Muscle layer of colon (tissue), 2 donors: ENCODE data around the gene FMN1.

Source experiments
- H3K27ac ChIP-seq: one replicate; pipeline ENCODE4 v1.7.0; 2013; ENCODE audit warnings: low read depth, mild to moderate bottlenecking, low read length, moderate library complexity
- H3K27me3 ChIP-seq, 2 donors: one replicate each; pipeline ENCODE4 v1.7.0; 2013; ENCODE audit warnings: low read length in 2 of 2, mild to moderate bottlenecking in 2 of 2; ENCODE audit not compliant: insufficient read depth in 2 of 2, control insufficient read depth in 1 of 2
- H3K36me3 ChIP-seq: one replicate; pipeline ENCODE4 v1.7.0; 2013; ENCODE audit warnings: mild to moderate bottlenecking, low read length; ENCODE audit not compliant: insufficient read depth
- H3K4me1 ChIP-seq: one replicate; pipeline ENCODE4 v1.7.0; 2013; ENCODE audit warnings: mild to moderate bottlenecking, low read length; ENCODE audit not compliant: insufficient read depth
- H3K4me3 ChIP-seq, 2 donors: one replicate each; pipeline ENCODE4 v1.7.0; 2013; ENCODE audit warnings: low read length in 2 of 2, low read depth in 1 of 2, mild to moderate bottlenecking in 1 of 2, moderate library complexity in 1 of 2
- H3K9ac ChIP-seq: one replicate; pipeline ENCODE4 v1.7.0; 2013; ENCODE audit warnings: low read length
- H3K9me3 ChIP-seq: one replicate; pipeline ENCODE4 v1.7.0; 2013; ENCODE audit warnings: mild to moderate bottlenecking, low read length
- donor health status: abdominal sarcoma.
- donor health status: Adenocarcinoma of cecum.

The FMN1 gene

DNA sequence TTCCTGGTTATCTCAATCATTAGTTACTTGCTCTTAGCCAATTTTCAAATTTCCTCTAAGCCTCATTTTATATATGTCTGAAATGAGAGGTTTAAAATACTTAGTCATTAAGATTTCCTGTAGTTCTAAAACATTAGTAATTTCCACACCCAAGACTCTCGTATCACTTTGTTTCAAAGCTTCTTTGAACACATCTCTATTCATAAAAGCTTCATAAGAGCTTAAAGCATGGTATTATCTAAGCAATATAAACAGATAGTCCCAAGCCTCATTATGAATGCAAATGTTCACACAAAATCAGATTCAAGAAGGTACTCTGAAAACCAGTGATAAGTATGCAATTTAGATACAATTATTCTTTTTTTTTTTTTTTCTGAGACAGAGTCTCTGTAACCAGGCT, 217.0 kb downstream of the FMN1 start:
- Histone ChIP-seq H3K4me1 (peaks cover 5% of the 10 kb centered on the region), H3K36me3 (no peaks in the 10 kb centered on the region), H3K27ac (no peak overlapping the region), H3K4me3 (no peak overlapping the region), H3K9ac (no peak overlapping the region), H3K27me3 (no peaks in the 10 kb centered on the region), H3K9me3 (no peaks in the 10 kb centered on the region)

- Histone ChIP-seq H3K27ac (no peak overlapping the region), H3K27me3 (no peaks in the 10 kb centered on the region), H3K36me3 (no peaks in the 10 kb centered on the region), H3K4me3 (no peak overlapping the region), H3K4me1 (peaks cover 5% of the 10 kb centered on the region), H3K9me3 (no peaks in the 10 kb centered on the region), H3K9ac (no peak overlapping the region)
Observed at GRCh38 chr15:32974691-32975090, 219.8 kb downstream of the FMN1 start.

DNA sequence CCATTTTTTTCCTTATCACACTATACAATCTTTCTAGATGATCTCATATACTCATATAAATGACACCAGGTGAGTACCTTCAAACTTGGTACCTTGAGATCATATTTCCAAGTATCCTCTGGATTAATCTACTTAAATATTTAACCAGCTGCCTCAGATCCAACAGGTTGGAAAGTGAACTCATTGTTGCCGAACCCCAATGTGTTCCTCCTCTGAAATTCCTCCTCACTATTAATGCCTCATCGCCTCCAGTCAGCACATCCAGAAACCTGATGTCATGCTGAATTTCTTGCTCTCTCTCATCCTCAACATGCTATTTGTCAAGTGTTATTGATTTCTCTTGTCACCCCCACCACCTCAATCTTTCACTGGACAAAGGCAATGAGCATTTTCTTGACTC, 221.8 kb downstream of the FMN1 start:
- Histone ChIP-seq H3K4me1 (peaks cover 5% of the 10 kb centered on the region), H3K27ac (no peak overlapping the region), H3K9ac (no peak overlapping the region), H3K27me3 (no peaks in the 10 kb centered on the region), H3K9me3 (no peaks in the 10 kb centered on the region), H3K4me3 (no peak overlapping the region), H3K36me3 (no peaks in the 10 kb centered on the region)

GRCh38 chr15:32970847-32971246, 223.7 kb downstream of the FMN1 start:
- no peaks in the 10 kb centered on the region for H3K27me3 ChIP-seq
- H3K9me3 ChIP-seq, result no peaks in the 10 kb centered on the region
- H3K27ac ChIP-seq, result no peak overlapping the region
- H3K36me3 ChIP-seq, result no peaks in the 10 kb centered on the region
- peaks cover 5% of the 10 kb centered on the region for H3K4me1 ChIP-seq
- no peak overlapping the region for H3K4me3 ChIP-seq
- H3K9ac ChIP-seq, result no peak overlapping the region

- Histone ChIP-seq H3K36me3 (no peaks in the 10 kb centered on the region), H3K4me1 (no peaks in the 10 kb centered on the region), H3K9ac (no peak overlapping the region), H3K27ac (no peak overlapping the region), H3K4me3 (no peak overlapping the region), H3K27me3 (no peaks in the 10 kb centered on the region), H3K9me3 (no peaks in the 10 kb centered on the region)
Observed at GRCh38 chr15:32967521-32967920, 227.0 kb downstream of the FMN1 start.

DNA sequence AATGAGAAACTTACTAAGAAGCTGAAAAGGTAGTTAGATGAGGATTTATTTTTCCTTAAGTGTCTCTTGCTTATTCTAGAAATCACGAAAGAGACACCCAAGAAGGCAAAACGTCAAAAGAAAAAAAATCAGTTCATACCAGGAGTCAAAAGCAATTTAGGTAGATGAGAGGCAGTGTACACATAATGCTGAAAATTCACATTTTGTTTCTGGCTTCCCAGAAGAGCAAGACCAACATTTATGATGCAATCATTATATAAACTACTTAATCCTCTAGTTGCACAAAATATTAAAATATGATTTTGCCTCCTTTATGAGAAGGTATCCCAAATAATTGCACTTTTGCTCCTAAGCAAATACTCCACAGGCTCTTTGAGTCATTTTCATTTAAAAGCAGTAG, 228.0 kb downstream of the FMN1 start:
- no peaks in the 10 kb centered on the region for H3K9me3 ChIP-seq
- no peaks in the 10 kb centered on the region for H3K4me1 ChIP-seq
- H3K9ac ChIP-seq, result no peak overlapping the region
- H3K4me3 ChIP-seq, result no peak overlapping the region
- no peaks in the 10 kb centered on the region for H3K27me3 ChIP-seq
- H3K27ac ChIP-seq, result peak overlapping the region; percentile 23
- H3K36me3 ChIP-seq, result no peaks in the 10 kb centered on the region

GRCh38 chr15:32965897-32966296, 228.6 kb downstream of the FMN1 start:
- no peaks in the 10 kb centered on the region for H3K36me3 ChIP-seq
- no peak overlapping the region for H3K27ac ChIP-seq
- no peaks in the 10 kb centered on the region for H3K9me3 ChIP-seq
- no peaks in the 10 kb centered on the region for H3K4me1 ChIP-seq
- H3K27me3 ChIP-seq, result no peaks in the 10 kb centered on the region
- no peak overlapping the region for H3K4me3 ChIP-seq
- H3K9ac ChIP-seq, result no peak overlapping the region

DNA sequence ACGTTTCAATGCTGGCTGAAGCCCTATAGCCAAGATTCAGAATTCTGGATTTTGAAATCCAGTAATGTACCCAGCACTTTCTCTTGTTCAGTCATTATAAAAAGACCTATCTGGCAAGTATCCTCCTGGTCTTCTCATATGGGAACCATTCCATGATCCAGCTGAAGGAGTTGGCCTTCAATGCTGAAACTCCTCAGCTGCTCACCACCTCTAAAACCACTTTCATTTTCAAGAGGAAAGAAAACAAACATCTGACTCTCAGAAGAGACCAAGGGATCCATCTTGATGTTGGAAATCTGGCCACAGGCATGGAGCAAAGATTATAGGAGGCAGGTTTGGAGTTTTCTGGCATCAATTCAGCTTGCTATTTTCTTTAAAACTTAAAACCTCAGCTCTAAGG, 235.4 kb downstream of the FMN1 start:
- Histone ChIP-seq H3K36me3 (no peaks in the 10 kb centered on the region), H3K4me1 (no peaks in the 10 kb centered on the region), H3K4me3 (no peak overlapping the region), H3K9me3 (no peaks in the 10 kb centered on the region), H3K27ac (no peak overlapping the region), H3K9ac (no peak overlapping the region), H3K27me3 (no peaks in the 10 kb centered on the region)

- H3K27ac ChIP-seq, result no peak overlapping the region
- no peaks in the 10 kb centered on the region for H3K36me3 ChIP-seq
- no peaks in the 10 kb centered on the region for H3K27me3 ChIP-seq
- H3K9me3 ChIP-seq, result no peaks in the 10 kb centered on the region
- H3K9ac ChIP-seq, result no peak overlapping the region
- H3K4me3 ChIP-seq, result no peak overlapping the region
- H3K4me1 ChIP-seq, result no peaks in the 10 kb centered on the region
Observed at GRCh38 chr15:32957219-32957618, 237.3 kb downstream of the FMN1 start.

- Histone ChIP-seq H3K27ac (no peak overlapping the region), H3K36me3 (no peaks in the 10 kb centered on the region), H3K27me3 (no peaks in the 10 kb centered on the region), H3K9ac (no peak overlapping the region), H3K4me3 (no peak overlapping the region), H3K9me3 (no peaks in the 10 kb centered on the region), H3K4me1 (no peaks in the 10 kb centered on the region)
Observed at GRCh38 chr15:32956711-32957110, 237.8 kb downstream of the FMN1 start.

GRCh38 chr15:32956006-32956405, 238.5 kb downstream of the FMN1 start:
- H3K27ac ChIP-seq, result no peak overlapping the region
- H3K36me3 ChIP-seq, result no peaks in the 10 kb centered on the region
- no peaks in the 10 kb centered on the region for H3K27me3 ChIP-seq
- no peak overlapping the region for H3K9ac ChIP-seq
- no peaks in the 10 kb centered on the region for H3K4me1 ChIP-seq
- no peak overlapping the region for H3K4me3 ChIP-seq
- H3K9me3 ChIP-seq, result no peaks in the 10 kb centered on the region

DNA sequence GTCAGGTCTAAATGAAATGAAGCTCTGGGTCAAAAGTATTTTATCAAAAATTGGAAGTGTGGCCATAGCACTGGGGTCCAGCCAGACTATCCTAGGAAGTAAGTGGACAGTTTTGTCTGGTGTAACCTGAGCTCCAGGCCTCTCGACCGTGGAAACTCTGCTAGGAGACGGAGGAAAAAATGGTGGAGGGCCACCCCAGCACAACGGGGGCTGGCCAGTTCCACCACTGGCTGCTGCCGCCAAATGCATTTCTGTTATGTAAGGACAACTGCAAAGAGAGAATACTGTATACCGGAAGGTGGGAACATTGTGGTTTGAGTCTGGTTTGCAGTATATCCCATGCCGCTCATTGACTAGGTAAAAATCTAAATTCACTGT, 241.0 kb downstream of the FMN1 start:
- no peaks in the 10 kb centered on the region for H3K27me3 ChIP-seq
- H3K9me3 ChIP-seq, result no peaks in the 10 kb centered on the region
- H3K4me3 ChIP-seq, result no peak overlapping the region
- H3K36me3 ChIP-seq, result no peaks in the 10 kb centered on the region
- no peak overlapping the region for H3K27ac ChIP-seq
- H3K4me1 ChIP-seq, result no peaks in the 10 kb centered on the region
- H3K9ac ChIP-seq, result no peak overlapping the region
